ENCODE results near the gene DHX16.

DHX16 gene

DNA sequence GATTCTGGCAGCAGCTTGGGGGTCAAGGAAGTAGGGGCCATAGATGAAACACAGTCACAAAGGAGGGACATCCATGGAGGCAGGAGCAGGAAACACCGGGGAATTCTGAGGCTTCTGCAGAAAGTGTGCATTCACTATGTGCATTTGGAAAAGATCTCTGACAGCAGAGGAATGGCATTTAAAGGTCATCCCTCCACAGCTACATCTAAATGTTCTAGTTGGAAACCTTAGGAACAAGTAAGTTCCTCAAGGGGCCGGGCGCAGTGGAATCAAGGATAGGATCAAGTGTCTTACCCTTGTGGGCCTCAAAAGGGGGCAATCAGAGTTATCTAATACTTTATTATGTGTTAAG lies 17.1 kb downstream of the DHX16 start:
- Histone ChIP-seq H3K9me2 (ENCODE audit: low read depth, low read length) (no peaks in the 10 kb centered on the region), H3K4me2 (ENCODE audit: low read length) (no peak overlapping the region), H3K4me3 (ENCODE audit: low read depth, low read length, poor library complexity, severe bottlenecking) (no peak overlapping the region), H3K27ac (ENCODE audit: low read depth, low read length, poor library complexity, severe bottlenecking) (no peak overlapping the region), H3F3A (ENCODE audit: insufficient read depth, low read length) (no peaks in the 10 kb centered on the region), H3K4me1 (ENCODE audit: insufficient read depth, low read length, severe bottlenecking) (no peaks in the 10 kb centered on the region), H3K36me3 (ENCODE audit: insufficient read depth, low read length) (peaks cover 87% of the 10 kb centered on the region), H4K20me1 (ENCODE audit: insufficient read depth, low read length) (no peaks in the 10 kb centered on the region), H3K9me3 (ENCODE audit: low read length) (no peaks in the 10 kb centered on the region), H3K27me3 (ENCODE audit: insufficient read depth, low read length) (no peaks in the 10 kb centered on the region), H2AFZ (ENCODE audit: low read length) (no peak overlapping the region), H3K79me2 (ENCODE audit: insufficient read depth, low read length) (no peaks in the 10 kb centered on the region), H3K9ac (ENCODE audit: low read length) (no peak overlapping the region)
- TF ChIP-seq EZH2 (IDR thresholded peaks at IDR 0.05; ENCODE audit: borderline replicate concordance, low read length) (no peak), CTCF (IDR thresholded peaks at IDR 0.05; ENCODE audit: low read length) (no peak)

DNA sequence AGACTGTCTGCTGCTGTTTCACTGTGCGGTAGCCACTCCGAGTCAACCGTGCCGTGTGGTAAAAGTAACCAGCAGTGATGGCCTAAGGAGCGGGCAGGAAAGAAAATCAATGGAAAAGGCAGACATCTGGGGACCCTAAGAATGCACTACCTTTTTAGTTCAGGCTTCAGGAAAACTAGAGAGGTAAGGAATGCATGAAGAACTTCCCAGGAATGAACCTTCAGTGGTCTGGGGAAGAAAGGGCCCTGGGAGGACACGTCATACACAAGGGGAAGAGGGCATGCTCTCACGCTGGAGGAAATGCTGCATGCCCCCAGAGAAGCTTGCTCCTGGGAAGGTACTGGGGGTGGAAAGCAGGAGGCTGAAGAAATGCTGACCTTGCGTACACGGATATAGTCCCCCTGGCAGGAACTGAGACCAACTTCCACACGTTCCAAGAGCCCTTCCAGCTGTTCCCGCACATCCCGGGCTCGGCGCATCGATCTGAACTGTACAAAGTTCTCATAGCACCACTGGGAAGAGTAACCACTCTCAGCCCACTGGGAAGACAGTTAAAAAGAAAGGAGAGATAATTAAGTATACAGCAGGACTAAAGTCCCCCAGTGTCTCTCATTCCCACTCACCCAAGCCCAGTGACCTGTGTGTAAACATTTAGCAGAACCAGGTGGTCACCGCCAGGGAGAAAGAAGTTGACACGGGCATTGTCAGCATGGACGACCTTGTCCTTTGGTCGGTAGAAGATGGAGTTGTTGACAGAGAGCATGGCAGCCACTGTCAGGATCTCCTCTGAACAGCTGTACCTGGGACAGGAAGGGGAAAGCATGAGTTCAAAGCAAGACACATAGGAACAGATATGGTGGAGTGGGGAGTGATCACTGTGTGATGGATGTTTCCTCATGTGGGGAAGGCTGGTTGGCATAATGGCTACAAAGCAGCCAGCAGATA lies 17.7 kb downstream of the DHX16 start:
- Histone ChIP-seq H4K20me1 (ENCODE audit: insufficient read depth, low read length) (no peaks in the 10 kb centered on the region), H3K4me2 (ENCODE audit: low read length) (no peak overlapping the region), H3K9me3 (ENCODE audit: low read length) (no peaks in the 10 kb centered on the region), H3K9ac (ENCODE audit: low read length) (no peak overlapping the region), H3K9me2 (ENCODE audit: low read depth, low read length) (no peaks in the 10 kb centered on the region), H2AFZ (ENCODE audit: low read length) (no peak overlapping the region), H3K4me3 (ENCODE audit: low read depth, low read length, poor library complexity, severe bottlenecking) (no peak overlapping the region), H3K36me3 (ENCODE audit: insufficient read depth, low read length) (peaks cover 87% of the 10 kb centered on the region), H3F3A (ENCODE audit: insufficient read depth, low read length) (no peaks in the 10 kb centered on the region), H3K27me3 (ENCODE audit: insufficient read depth, low read length) (no peaks in the 10 kb centered on the region), H3K79me2 (ENCODE audit: insufficient read depth, low read length) (no peaks in the 10 kb centered on the region), H3K27ac (ENCODE audit: low read depth, low read length, poor library complexity, severe bottlenecking) (no peak overlapping the region), H3K4me1 (ENCODE audit: insufficient read depth, low read length, severe bottlenecking) (no peaks in the 10 kb centered on the region)
- TF ChIP-seq CTCF (IDR thresholded peaks at IDR 0.05; ENCODE audit: low read length) (no peak), EZH2 (IDR thresholded peaks at IDR 0.05; ENCODE audit: borderline replicate concordance, low read length) (no peak)

- no peaks in the 10 kb centered on the region for H3K27me3 ChIP-seq (ENCODE audit: insufficient read depth, low read length)
- H3K36me3 ChIP-seq (ENCODE audit: insufficient read depth, low read length), result peaks cover 62% of the 10 kb centered on the region
- no peak overlapping the region for H2AFZ ChIP-seq (ENCODE audit: low read length)
- H3K27ac ChIP-seq (ENCODE audit: low read depth, low read length, poor library complexity, severe bottlenecking), result no peak overlapping the region
- no peak overlapping the region for H3K4me2 ChIP-seq (ENCODE audit: low read length)
- H3F3A ChIP-seq (ENCODE audit: insufficient read depth, low read length), result no peaks in the 10 kb centered on the region
- H3K4me1 ChIP-seq (ENCODE audit: insufficient read depth, low read length, severe bottlenecking), result peaks cover 11% of the 10 kb centered on the region
- no peaks in the 10 kb centered on the region for H3K9me3 ChIP-seq (ENCODE audit: low read length)
- H3K4me3 ChIP-seq (ENCODE audit: low read depth, low read length, poor library complexity, severe bottlenecking), result no peak overlapping the region
- H3K79me2 ChIP-seq (ENCODE audit: insufficient read depth, low read length), result peaks cover 7% of the 10 kb centered on the region; the same call in 1 of the 2 replicates
- H4K20me1 ChIP-seq (ENCODE audit: insufficient read depth, low read length), result no peaks in the 10 kb centered on the region
- H3K9ac ChIP-seq (ENCODE audit: low read length), result no peak overlapping the region
- H3K9me2 ChIP-seq (ENCODE audit: low read depth, low read length), result no peaks in the 10 kb centered on the region
- TF ChIP-seq EZH2 (IDR thresholded peaks at IDR 0.05; ENCODE audit: borderline replicate concordance, low read length) (no peak), CTCF (IDR thresholded peaks at IDR 0.05; ENCODE audit: low read length) (no peak)
Measured at GRCh38 chr6:30651143-30651542, 21.7 kb downstream of the DHX16 start.

Data from OCI-LY1 (cell line).